HEK293 (cell line): ENCODE results near the gene ZER1.

Experiments
- BCL11A ChIP-seq: fragments of 450-650 bp; formaldehyde crosslinking; IDR thresholded peaks from 2 replicates; pipeline ENCODE4 v1.5.1; 2016; ENCODE audit warnings: low read depth, missing biosample characterization, missing genetic modification characterization
- BCL11B ChIP-seq: fragments of 450-650 bp; formaldehyde crosslinking; IDR thresholded peaks from 2 replicates; pipeline ENCODE4 v1.5.1; 2016; ENCODE audit warnings: low read depth, missing biosample characterization, missing genetic modification characterization
- GFI1B ChIP-seq: fragments of 450-650 bp; formaldehyde crosslinking; IDR thresholded peaks from 2 replicates; pipeline ENCODE4 v1.5.1; 2016; ENCODE audit warnings: missing biosample characterization, missing genetic modification characterization
- GLI2 ChIP-seq: fragments of 450-650 bp; formaldehyde crosslinking; IDR thresholded peaks from 2 replicates; pipeline ENCODE4; 2017; ENCODE audit warnings: missing biosample characterization, missing genetic modification characterization, low read depth, borderline replicate concordance
- GLIS2 ChIP-seq: fragments of 450-650 bp; formaldehyde crosslinking; IDR thresholded peaks from 2 replicates; pipeline ENCODE4 v1.5.1; 2016; ENCODE audit warnings: missing biosample characterization, missing genetic modification characterization
- KLF7 ChIP-seq: fragments of 450-650 bp; formaldehyde crosslinking; IDR thresholded peaks from 2 replicates; pipeline ENCODE4 v1.5.1; 2016; ENCODE audit warnings: missing biosample characterization, missing genetic modification characterization, borderline replicate concordance
- SP2 ChIP-seq: fragments of 450-650 bp; formaldehyde crosslinking; IDR thresholded peaks from 2 replicates; pipeline ENCODE4 v1.5.1; 2016; ENCODE audit warnings: missing biosample characterization, missing genetic modification characterization
- ZBTB7A ChIP-seq: fragments of 450-650 bp; formaldehyde crosslinking; IDR thresholded peaks from 2 replicates; pipeline ENCODE4 v1.5.1; 2016; ENCODE audit warnings: low read depth, missing biosample characterization, missing genetic modification characterization
- ZIC2 ChIP-seq: fragments of 450-650 bp; formaldehyde crosslinking; IDR thresholded peaks from 2 replicates; pipeline ENCODE4 v1.5.1; 2016; ENCODE audit warnings: missing biosample characterization, missing genetic modification characterization
- ZNF133 ChIP-seq: fragments of 450-650 bp; formaldehyde crosslinking; IDR thresholded peaks from 2 replicates; pipeline ENCODE4 v1.5.1; 2016; ENCODE audit warnings: missing biosample characterization, missing genetic modification characterization
- ZNF146 ChIP-seq: fragments of 450-650 bp; formaldehyde crosslinking; IDR thresholded peaks from 2 replicates; pipeline ENCODE4 v1.5.1; 2016; ENCODE audit warnings: missing biosample characterization, missing genetic modification characterization
- ZNF324 ChIP-seq: fragments of 450-650 bp; formaldehyde crosslinking; IDR thresholded peaks from 2 replicates; pipeline ENCODE4 v1.5.1; 2016; ENCODE audit warnings: missing biosample characterization, missing genetic modification characterization
- ZNF341 ChIP-seq: fragments of 450-650 bp; formaldehyde crosslinking; IDR thresholded peaks from 2 replicates; pipeline ENCODE4; 2016; ENCODE audit warnings: low read depth, missing biosample characterization, missing genetic modification characterization
- ZNF433 ChIP-seq: fragments of 450-650 bp; formaldehyde crosslinking; IDR thresholded peaks from 2 replicates; pipeline ENCODE4 v1.5.1; 2016; ENCODE audit warnings: missing biosample characterization, missing genetic modification characterization, low read depth
- ZNF544 ChIP-seq: fragments of 450-650 bp; formaldehyde crosslinking; IDR thresholded peaks from 2 replicates; pipeline ENCODE4 v1.5.0; 2017; ENCODE audit warnings: missing biosample characterization, missing genetic modification characterization
- ZNF596 ChIP-seq: fragments of 450-650 bp; IDR thresholded peaks from 2 replicates; pipeline ENCODE4 v1.5.0; 2018; ENCODE audit warnings: missing biosample characterization, mild to moderate bottlenecking, missing genetic modification characterization, moderate library complexity
- ZNF660 ChIP-seq: fragments of 450-650 bp; IDR thresholded peaks from 2 replicates; pipeline ENCODE4 v1.5.1; 2018; ENCODE audit warnings: missing biosample characterization, mild to moderate bottlenecking, missing genetic modification characterization
- TF ChIP-seq, protein P1 (sequence below): fragments of 450-650 bp; formaldehyde crosslinking; IDR thresholded peaks from 2 replicates; pipeline ENCODE4 v1.5.1; 2016; ENCODE audit warnings: missing biosample characterization, missing genetic modification characterization
- TF ChIP-seq, protein P2 (sequence below): fragments of 450-650 bp; formaldehyde crosslinking; IDR thresholded peaks from 2 replicates; pipeline ENCODE4 v1.5.1; 2016; ENCODE audit warnings: missing biosample characterization, missing genetic modification characterization
- TF ChIP-seq, protein P3 (sequence below): fragments of 450-650 bp; formaldehyde crosslinking; IDR thresholded peaks from 2 replicates; pipeline ENCODE4 v1.5.1; 2017; ENCODE audit warnings: missing biosample characterization, missing genetic modification characterization
- TF ChIP-seq, protein P4 (sequence below): fragments of 450-650 bp; formaldehyde crosslinking; IDR thresholded peaks from 2 replicates; pipeline ENCODE4 v1.5.1; 2016; ENCODE audit warnings: missing biosample characterization, missing genetic modification characterization
- TF ChIP-seq, protein P5 (sequence below): fragments of 450-650 bp; formaldehyde crosslinking; IDR thresholded peaks from 2 replicates; pipeline ENCODE4 v1.5.1; 2016; ENCODE audit warnings: missing biosample characterization, missing genetic modification characterization
- TF ChIP-seq, protein P6 (sequence below): fragments of 450-650 bp; formaldehyde crosslinking; IDR thresholded peaks from 2 replicates; pipeline ENCODE4 v1.5.1; 2017; ENCODE audit warnings: missing biosample characterization, mild to moderate bottlenecking, missing genetic modification characterization, moderate library complexity
- TF ChIP-seq, protein P7 (sequence below): fragments of 450-650 bp; IDR thresholded peaks from 2 replicates; pipeline ENCODE4 v1.5.1; 2018; ENCODE audit warnings: missing biosample characterization, mild to moderate bottlenecking, missing genetic modification characterization
- TF ChIP-seq, protein P8 (sequence below): fragments of 450-650 bp; formaldehyde crosslinking; IDR thresholded peaks from 2 replicates; pipeline ENCODE4 v1.5.1; 2016; ENCODE audit warnings: missing biosample characterization, missing genetic modification characterization

Gene ZER1

DNA sequence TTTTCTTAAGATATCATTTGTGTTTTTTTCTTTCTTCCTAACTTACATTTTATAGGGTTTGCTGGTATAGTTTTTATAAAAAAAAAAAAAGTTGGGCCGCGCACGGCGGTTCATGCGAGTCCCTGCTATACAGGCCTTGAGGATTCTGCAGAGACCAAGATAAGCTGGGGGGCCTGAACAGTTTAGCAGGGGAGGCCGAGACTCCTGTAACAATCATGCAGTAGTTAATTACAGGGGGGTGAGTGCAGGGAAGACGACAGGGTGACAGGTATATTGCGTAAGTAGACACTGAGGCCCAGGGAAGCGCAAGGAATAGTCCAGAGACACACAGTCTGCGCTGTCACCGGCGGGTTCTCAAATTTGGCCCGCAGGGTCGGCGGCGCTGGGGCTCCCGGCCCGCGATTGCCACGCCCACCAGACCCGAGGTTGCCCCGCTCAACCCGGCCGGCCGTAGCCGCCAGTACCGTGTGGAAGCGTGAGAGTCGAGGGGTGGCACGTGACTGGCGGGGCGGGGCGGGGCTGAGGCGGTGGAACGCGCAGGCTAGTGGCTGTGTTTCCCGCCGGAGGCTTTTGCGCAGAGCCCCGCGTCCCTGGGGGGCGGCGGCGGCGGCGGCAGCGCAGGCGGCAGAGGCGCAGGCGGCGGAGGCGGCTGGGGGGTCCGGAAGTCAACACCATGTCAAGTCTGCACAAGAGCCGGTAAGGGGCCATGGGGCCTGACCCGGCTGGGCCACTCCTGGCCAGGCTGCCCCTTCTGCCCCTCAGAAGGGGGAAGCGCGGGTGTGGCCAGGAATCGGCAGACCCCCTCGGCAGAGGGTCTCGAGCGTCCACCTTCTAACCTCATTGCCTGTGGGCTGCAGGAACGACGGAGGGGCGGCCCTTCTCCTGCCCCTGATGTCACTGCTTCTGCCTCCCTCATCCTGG lies 15.2 kb upstream of the ZER1 start, which contains the start of gene TBC1D13 (continued):
- peak; percentile 50; the same call in 1 of the 2 replicates for TF ChIP-seq ZNF596 (tag by site-specific recombination)
- no peak for TF ChIP-seq ZNF544 (tag by site-specific recombination)
- TF ChIP-seq ZBTB7A: peak; percentile 74; the same call in 1 of the 2 replicates
- TF ChIP-seq BCL11B (tag by site-specific recombination): 0 out of 2 replicates have a peak, but pooled peaks have one; percentile 2
- TF ChIP-seq ZNF133 (tag by site-specific recombination): no peak
- TF ChIP-seq BCL11A (tag by site-specific recombination): no peak; the same call in 1 of the 2 replicates
- TF ChIP-seq, protein P1, sequence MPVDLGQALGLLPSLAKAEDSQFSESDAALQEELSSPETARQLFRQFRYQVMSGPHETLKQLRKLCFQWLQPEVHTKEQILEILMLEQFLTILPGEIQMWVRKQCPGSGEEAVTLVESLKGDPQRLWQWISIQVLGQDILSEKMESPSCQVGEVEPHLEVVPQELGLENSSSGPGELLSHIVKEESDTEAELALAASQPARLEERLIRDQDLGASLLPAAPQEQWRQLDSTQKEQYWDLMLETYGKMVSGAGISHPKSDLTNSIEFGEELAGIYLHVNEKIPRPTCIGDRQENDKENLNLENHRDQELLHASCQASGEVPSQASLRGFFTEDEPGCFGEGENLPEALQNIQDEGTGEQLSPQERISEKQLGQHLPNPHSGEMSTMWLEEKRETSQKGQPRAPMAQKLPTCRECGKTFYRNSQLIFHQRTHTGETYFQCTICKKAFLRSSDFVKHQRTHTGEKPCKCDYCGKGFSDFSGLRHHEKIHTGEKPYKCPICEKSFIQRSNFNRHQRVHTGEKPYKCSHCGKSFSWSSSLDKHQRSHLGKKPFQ (tag by site-specific recombination): 0 out of 2 replicates have a peak, but pooled peaks have one; percentile 27
- TF ChIP-seq, protein P2, sequence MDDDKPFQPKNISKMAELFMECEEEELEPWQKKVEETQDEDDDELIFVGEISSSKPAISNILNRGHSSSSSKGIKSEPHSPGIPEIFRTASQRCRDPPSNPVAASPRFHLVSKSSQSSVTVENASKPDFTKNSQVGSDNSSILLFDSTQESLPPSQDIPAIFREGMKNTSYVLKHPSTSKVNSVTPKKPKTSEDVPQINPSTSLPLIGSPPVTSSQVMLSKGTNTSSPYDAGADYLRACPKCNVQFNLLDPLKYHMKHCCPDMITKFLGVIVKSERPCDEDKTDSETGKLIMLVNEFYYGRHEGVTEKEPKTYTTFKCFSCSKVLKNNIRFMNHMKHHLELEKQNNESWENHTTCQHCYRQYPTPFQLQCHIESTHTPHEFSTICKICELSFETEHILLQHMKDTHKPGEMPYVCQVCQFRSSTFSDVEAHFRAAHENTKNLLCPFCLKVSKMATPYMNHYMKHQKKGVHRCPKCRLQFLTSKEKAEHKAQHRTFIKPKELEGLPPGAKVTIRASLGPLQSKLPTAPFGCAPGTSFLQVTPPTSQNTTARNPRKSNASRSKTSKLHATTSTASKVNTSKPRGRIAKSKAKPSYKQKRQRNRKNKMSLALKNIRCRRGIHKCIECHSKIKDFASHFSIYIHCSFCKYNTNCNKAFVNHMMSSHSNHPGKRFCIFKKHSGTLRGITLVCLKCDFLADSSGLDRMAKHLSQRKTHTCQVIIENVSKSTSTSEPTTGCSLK (tag by site-specific recombination): no peak
- TF ChIP-seq, protein P3, sequence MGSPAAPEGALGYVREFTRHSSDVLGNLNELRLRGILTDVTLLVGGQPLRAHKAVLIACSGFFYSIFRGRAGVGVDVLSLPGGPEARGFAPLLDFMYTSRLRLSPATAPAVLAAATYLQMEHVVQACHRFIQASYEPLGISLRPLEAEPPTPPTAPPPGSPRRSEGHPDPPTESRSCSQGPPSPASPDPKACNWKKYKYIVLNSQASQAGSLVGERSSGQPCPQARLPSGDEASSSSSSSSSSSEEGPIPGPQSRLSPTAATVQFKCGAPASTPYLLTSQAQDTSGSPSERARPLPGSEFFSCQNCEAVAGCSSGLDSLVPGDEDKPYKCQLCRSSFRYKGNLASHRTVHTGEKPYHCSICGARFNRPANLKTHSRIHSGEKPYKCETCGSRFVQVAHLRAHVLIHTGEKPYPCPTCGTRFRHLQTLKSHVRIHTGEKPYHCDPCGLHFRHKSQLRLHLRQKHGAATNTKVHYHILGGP: no peak
- TF ChIP-seq, protein P4, sequence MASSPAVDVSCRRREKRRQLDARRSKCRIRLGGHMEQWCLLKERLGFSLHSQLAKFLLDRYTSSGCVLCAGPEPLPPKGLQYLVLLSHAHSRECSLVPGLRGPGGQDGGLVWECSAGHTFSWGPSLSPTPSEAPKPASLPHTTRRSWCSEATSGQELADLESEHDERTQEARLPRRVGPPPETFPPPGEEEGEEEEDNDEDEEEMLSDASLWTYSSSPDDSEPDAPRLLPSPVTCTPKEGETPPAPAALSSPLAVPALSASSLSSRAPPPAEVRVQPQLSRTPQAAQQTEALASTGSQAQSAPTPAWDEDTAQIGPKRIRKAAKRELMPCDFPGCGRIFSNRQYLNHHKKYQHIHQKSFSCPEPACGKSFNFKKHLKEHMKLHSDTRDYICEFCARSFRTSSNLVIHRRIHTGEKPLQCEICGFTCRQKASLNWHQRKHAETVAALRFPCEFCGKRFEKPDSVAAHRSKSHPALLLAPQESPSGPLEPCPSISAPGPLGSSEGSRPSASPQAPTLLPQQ (tag by site-specific recombination): peak; percentile 91
- peak; percentile 98 for TF ChIP-seq ZNF660 (tag by site-specific recombination)
- TF ChIP-seq, protein P5, sequence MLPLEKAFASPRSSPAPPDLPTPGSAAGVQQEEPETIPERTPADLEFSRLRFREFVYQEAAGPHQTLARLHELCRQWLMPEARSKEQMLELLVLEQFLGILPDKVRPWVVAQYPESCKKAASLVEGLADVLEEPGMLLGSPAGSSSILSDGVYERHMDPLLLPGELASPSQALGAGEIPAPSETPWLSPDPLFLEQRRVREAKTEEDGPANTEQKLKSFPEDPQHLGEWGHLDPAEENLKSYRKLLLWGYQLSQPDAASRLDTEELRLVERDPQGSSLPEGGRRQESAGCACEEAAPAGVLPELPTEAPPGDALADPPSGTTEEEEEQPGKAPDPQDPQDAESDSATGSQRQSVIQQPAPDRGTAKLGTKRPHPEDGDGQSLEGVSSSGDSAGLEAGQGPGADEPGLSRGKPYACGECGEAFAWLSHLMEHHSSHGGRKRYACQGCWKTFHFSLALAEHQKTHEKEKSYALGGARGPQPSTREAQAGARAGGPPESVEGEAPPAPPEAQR (tag by site-specific recombination): peak; percentile 90
- TF ChIP-seq ZNF146 (tag by site-specific recombination): 0 out of 2 replicates have a peak, but pooled peaks have one; percentile 6
- TF ChIP-seq KLF7 (tag by site-specific recombination): peak; percentile 91
- peak; percentile 68; the same call in 1 of the 2 replicates for TF ChIP-seq ZNF324 (tag by site-specific recombination)
- TF ChIP-seq, protein P6, sequence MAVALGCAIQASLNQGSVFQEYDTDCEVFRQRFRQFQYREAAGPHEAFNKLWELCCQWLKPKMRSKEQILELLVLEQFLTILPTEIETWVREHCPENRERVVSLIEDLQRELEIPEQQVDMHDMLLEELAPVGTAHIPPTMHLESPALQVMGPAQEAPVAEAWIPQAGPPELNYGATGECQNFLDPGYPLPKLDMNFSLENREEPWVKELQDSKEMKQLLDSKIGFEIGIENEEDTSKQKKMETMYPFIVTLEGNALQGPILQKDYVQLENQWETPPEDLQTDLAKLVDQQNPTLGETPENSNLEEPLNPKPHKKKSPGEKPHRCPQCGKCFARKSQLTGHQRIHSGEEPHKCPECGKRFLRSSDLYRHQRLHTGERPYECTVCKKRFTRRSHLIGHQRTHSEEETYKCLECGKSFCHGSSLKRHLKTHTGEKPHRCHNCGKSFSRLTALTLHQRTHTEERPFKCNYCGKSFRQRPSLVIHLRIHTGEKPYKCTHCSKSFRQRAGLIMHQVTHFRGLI (tag by site-specific recombination): peak; percentile 64; the same call in 1 of the 2 replicates
- peak; percentile 51; the same call in 1 of the 2 replicates for TF ChIP-seq ZNF341 (tag by site-specific recombination)
- TF ChIP-seq SP2 (tag by site-specific recombination): peak; percentile 65
- TF ChIP-seq, protein P7, sequence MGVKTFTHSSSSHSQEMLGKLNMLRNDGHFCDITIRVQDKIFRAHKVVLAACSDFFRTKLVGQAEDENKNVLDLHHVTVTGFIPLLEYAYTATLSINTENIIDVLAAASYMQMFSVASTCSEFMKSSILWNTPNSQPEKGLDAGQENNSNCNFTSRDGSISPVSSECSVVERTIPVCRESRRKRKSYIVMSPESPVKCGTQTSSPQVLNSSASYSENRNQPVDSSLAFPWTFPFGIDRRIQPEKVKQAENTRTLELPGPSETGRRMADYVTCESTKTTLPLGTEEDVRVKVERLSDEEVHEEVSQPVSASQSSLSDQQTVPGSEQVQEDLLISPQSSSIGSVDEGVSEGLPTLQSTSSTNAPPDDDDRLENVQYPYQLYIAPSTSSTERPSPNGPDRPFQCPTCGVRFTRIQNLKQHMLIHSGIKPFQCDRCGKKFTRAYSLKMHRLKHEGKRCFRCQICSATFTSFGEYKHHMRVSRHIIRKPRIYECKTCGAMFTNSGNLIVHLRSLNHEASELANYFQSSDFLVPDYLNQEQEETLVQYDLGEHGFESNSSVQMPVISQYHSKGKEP: peak; percentile 53; the same call in 1 of the 2 replicates
- TF ChIP-seq, protein P8, sequence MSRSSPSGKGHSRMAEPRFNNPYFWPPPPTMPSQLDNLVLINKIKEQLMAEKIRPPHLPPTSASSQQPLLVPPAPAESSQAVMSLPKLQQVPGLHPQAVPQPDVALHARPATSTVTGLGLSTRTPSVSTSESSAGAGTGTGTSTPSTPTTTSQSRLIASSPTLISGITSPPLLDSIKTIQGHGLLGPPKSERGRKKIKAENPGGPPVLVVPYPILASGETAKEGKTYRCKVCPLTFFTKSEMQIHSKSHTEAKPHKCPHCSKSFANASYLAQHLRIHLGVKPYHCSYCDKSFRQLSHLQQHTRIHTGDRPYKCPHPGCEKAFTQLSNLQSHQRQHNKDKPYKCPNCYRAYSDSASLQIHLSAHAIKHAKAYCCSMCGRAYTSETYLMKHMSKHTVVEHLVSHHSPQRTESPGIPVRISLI: 0 out of 2 replicates have a peak, but pooled peaks have one; percentile 54
- peak; percentile 95 for TF ChIP-seq GLIS2 (tag by site-specific recombination)
- peak; percentile 67 for TF ChIP-seq ZIC2
- TF ChIP-seq ZNF433: no peak
- 0 out of 2 replicates have a peak, but pooled peaks have one; percentile 6 for TF ChIP-seq GLI2 (tag by site-specific recombination)
- no peak for TF ChIP-seq GFI1B
